Sigmoid colon (tissue), 4 donors: ENCODE results near the gene SPATA31D1.

Experiments used
- EP300 ChIP-seq, 4 donors: sonication (generic); formaldehyde crosslinking; IDR thresholded peaks; one replicate each; pipeline ENCODE4 v1.6.1; 2017; ENCODE audit warnings: antibody characterized with exemption in 4 of 4
- POLR2A ChIP-seq, 2 donors: fragments of 450-650 bp; IDR thresholded peaks; one replicate each; pipeline ENCODE4 v1.6.1; 2016; ENCODE audit warnings: antibody characterized with exemption in 2 of 2, mild to moderate bottlenecking in 2 of 2, moderate library complexity in 2 of 2
- POLR2AphosphoS5 ChIP-seq, 4 donors: sonication (generic); formaldehyde crosslinking; IDR thresholded peaks; one replicate each; pipeline ENCODE4 v1.6.1; 2017; ENCODE audit warnings: antibody characterized with exemption in 4 of 4
- TF ChIP-seq, protein P1 (sequence below), 4 experiments: fragments of 450-650 bp in 3 of 4; fragments of 200-600 bp in 1 of 4; IDR thresholded peaks; one replicate each; pipeline ENCODE4 v1.5.1; 2016 to 2019; ENCODE audit warnings: antibody characterized with exemption in 4 of 4, mild to moderate bottlenecking in 3 of 4, moderate library complexity in 2 of 4

DNA sequence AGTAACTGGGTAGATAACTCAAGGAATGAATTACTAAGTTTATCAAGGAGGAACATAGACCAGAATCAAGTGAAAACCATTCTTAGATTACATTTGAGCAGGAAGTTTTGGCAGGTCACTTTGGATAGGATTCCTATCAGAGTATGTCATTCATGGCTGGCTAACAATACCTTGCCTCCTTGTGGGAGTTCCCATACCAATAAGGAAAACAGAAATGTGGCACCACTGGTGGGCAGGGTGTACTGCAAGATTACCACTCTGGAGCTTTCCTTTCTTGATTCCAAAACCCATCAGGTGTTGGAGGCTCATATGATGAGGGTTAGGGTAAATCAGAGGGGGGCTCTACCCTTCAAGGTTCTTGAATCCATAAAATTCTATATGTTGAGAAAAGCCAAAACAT lies 18.6 kb upstream of the SPATA31D1 start:
- TF ChIP-seq POLR2AphosphoS5 (IDR thresholded peaks at IDR 0.05) (no peak), EP300 (IDR thresholded peaks at IDR 0.05) (no peak), POLR2A (IDR thresholded peaks at IDR 0.05) (no peak)
- TF ChIP-seq, protein P1, sequence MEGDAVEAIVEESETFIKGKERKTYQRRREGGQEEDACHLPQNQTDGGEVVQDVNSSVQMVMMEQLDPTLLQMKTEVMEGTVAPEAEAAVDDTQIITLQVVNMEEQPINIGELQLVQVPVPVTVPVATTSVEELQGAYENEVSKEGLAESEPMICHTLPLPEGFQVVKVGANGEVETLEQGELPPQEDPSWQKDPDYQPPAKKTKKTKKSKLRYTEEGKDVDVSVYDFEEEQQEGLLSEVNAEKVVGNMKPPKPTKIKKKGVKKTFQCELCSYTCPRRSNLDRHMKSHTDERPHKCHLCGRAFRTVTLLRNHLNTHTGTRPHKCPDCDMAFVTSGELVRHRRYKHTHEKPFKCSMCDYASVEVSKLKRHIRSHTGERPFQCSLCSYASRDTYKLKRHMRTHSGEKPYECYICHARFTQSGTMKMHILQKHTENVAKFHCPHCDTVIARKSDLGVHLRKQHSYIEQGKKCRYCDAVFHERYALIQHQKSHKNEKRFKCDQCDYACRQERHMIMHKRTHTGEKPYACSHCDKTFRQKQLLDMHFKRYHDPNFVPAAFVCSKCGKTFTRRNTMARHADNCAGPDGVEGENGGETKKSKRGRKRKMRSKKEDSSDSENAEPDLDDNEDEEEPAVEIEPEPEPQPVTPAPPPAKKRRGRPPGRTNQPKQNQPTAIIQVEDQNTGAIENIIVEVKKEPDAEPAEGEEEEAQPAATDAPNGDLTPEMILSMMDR (IDR thresholded peaks at IDR 0.05): no peak
